A673 (cell line): ENCODE data around the gene GRID1. TPM values are rescaled to one million over a fixed set of nuclear protein-coding genes. Genes with fewer than 3 reads are reported as not detected.
"Not testable (repeated sequence)": the region's sequence is repeated elsewhere in the genome, so short reads cannot be mapped to it uniquely, and the experiment has no call there.

Source experiments
- BruUV-seq: library from RNA; stranded (reverse); fragments of 400-500 nt; replicated peaks from 2 replicates; lab custom pipeline; 2021; lab: Mats Ljungman, UMichigan
- CTCF ChIA-PET: fragments of 300-600 bp; sonication (Branson Sonifier 250); formaldehyde crosslinking; loops from one replicate; lab custom pipeline; 2022; ENCODE audit warnings: antibody characterized with exemption; lab: Charles Lee
- POLR2A ChIA-PET: fragments of 300-600 bp; sonication (Branson Sonifier 250); formaldehyde crosslinking; loops from one replicate; lab custom pipeline; 2022; ENCODE audit warnings: antibody characterized with exemption; ENCODE audit not compliant: low non-redundant PET; lab: Charles Lee
- DNase-seq: peaks from one replicate; pipeline ENCODE4 v3.0.0-alpha.2; 2015; ENCODE audit warnings: low spot score
- H3K27ac ChIP-seq: fragments of 200-600 bp; sonication (generic); 2 replicates; pipeline ENCODE4 v1.5.1; 2016; ENCODE audit warnings: mixed run types, low read depth, mild to moderate bottlenecking, mixed read lengths, antibody characterized with exemption, low read length; ENCODE audit not compliant: poor library complexity, severe bottlenecking
- H3K27me3 ChIP-seq: fragments of 200-600 bp; sonication (generic); replicated peaks from 2 replicates; pipeline ENCODE4 v1.6.1; 2017; ENCODE audit warnings: mixed run types, low read depth, mild to moderate bottlenecking, mixed read lengths, antibody characterized with exemption, low read length; ENCODE audit not compliant: insufficient read depth, poor library complexity
- H3K36me3 ChIP-seq: fragments of 200-600 bp; sonication (generic); 2 replicates; pipeline ENCODE4 v1.6.1; 2016; ENCODE audit warnings: mixed run types, mild to moderate bottlenecking, mixed read lengths, antibody characterized with exemption, low read length; ENCODE audit not compliant: insufficient read depth, poor library complexity, severe bottlenecking
- H3K4me1 ChIP-seq: fragments of 200-600 bp; sonication (generic); 2 replicates; pipeline ENCODE4 v1.6.1; 2017; ENCODE audit warnings: mixed run types, mild to moderate bottlenecking, mixed read lengths, antibody characterized with exemption, low read length; ENCODE audit not compliant: insufficient read depth, poor library complexity, severe bottlenecking
- H3K4me3 ChIP-seq: fragments of 200-600 bp; sonication (generic); 2 replicates; pipeline ENCODE4 v1.5.1; 2016; ENCODE audit warnings: low read depth, mixed run types, mild to moderate bottlenecking, mixed read lengths, low read length; ENCODE audit not compliant: poor library complexity, severe bottlenecking
- H3K9me3 ChIP-seq: fragments of 200-600 bp; sonication (generic); 2 replicates; pipeline ENCODE4 v1.6.1; 2016; ENCODE audit warnings: mixed run types, low read depth, mild to moderate bottlenecking, mixed read lengths, antibody characterized with exemption, low read length; ENCODE audit not compliant: poor library complexity, severe bottlenecking
- CTCF ChIP-seq: fragments of 300-800, 200-600 bp; sonication (generic); conservative IDR thresholded peaks from 2 replicates; pipeline ENCODE4 v1.5.1; 2017; ENCODE audit warnings: low read depth, mild to moderate bottlenecking, antibody characterized with exemption, low read length, moderate library complexity, mixed read lengths
- EZH2 ChIP-seq: fragments of 200-600 bp; sonication (generic); IDR thresholded peaks from 2 replicates; pipeline ENCODE4 v1.6.1; 2017; ENCODE audit warnings: borderline replicate concordance, low read depth, mild to moderate bottlenecking, mixed read lengths, antibody characterized with exemption, low read length; ENCODE audit not compliant: poor library complexity, severe bottlenecking
- intact Hi-C: fragments of 100-400 bp; cut with micrococcal nuclease; formaldehyde crosslinking; loops from one replicate; pipeline ENCODE4 v1.10.0; 2022; ENCODE audit not compliant: unreplicated experiment
- total RNA-seq: library from RNA; stranded (reverse); gene quantifications from 2 replicates; pipeline ENCODE4 v1.2.3, GENCODE V29; 2021

The GRID1 gene
- total RNA-seq, 1 experiment from 2014 or later: not detected

GRCh38 chr10:86035791-86036543 lies 330.6 kb downstream of the GRID1 start:
- H3K36me3 ChIP-seq: no peaks in the 10 kb centered on the region
- no peaks in the 10 kb centered on the region for H3K9me3 ChIP-seq
- POLR2A ChIA-PET: no interaction called here
- no TSS peak for BruUV-seq
- intact Hi-C loops: no loop called here
- CTCF ChIA-PET: no interaction called here
- H3K27ac ChIP-seq: no peak overlapping the region
- H3K27me3 ChIP-seq: no peaks in the 10 kb centered on the region
- H3K4me1 ChIP-seq: no peaks in the 10 kb centered on the region
- no peak for TF ChIP-seq CTCF
- no peak for TF ChIP-seq EZH2
- DNase-seq: no peak
- no peak overlapping the region for H3K4me3 ChIP-seq

- Histone ChIP-seq H3K9me3 (no peaks in the 10 kb centered on the region), H3K27ac (no peak overlapping the region), H3K27me3 (no peaks in the 10 kb centered on the region), H3K4me1 (no peaks in the 10 kb centered on the region), H3K36me3 (no peaks in the 10 kb centered on the region), H3K4me3 (no peak overlapping the region)
- DNase-seq: no peak
- intact Hi-C loops: no loop called here
- TF ChIP-seq CTCF (no peak), EZH2 (no peak)
- ChIA-PET CTCF (no interaction called here), POLR2A (no interaction called here)
- no TSS peak for BruUV-seq
Observed at GRCh38 chr10:86034710-86035109, 331.9 kb downstream of the GRID1 start.

GRCh38 chr10:86033581-86033980 lies 333.0 kb downstream of the GRID1 start:
- BruUV-seq: no TSS peak
- no peak for DNase-seq
- H3K9me3 ChIP-seq: no peaks in the 10 kb centered on the region
- H3K27ac ChIP-seq: no peak overlapping the region
- intact Hi-C loops: no loop called here
- POLR2A ChIA-PET: no interaction called here
- CTCF ChIA-PET: no interaction called here
- no peak overlapping the region for H3K4me3 ChIP-seq
- H3K36me3 ChIP-seq: no peaks in the 10 kb centered on the region
- H3K27me3 ChIP-seq: no peaks in the 10 kb centered on the region
- no peaks in the 10 kb centered on the region for H3K4me1 ChIP-seq
- TF ChIP-seq EZH2 (no peak), CTCF (no peak)

GRCh38 chr10:86032087-86032486 lies 334.5 kb downstream of the GRID1 start:
- H3K9me3 ChIP-seq, BruUV-seq, H3K4me3 ChIP-seq, DNase-seq, H3K4me1 ChIP-seq, POLR2A ChIA-PET, H3K36me3 ChIP-seq, intact Hi-C loops, H3K27ac ChIP-seq, H3K27me3 ChIP-seq, CTCF ChIA-PET: not testable (repeated sequence)
